Trophoblast cell (in vitro differentiated cells and primary cell): ENCODE data around the gene SLAMF9.

ENCODE experiments used
- DNase-seq, 2 donors: peaks; one replicate each; pipeline ENCODE4 v3.0.0-alpha.2; 2016
- H2AFZ ChIP-seq: 2 replicates; pipeline ENCODE4 v1.6.1; 2013; ENCODE audit warnings: low read length, moderate library complexity, mild to moderate bottlenecking; ENCODE audit not compliant: insufficient read depth, poor library complexity
- H2AK5ac ChIP-seq: 2 replicates; pipeline ENCODE4 v1.6.1; 2013; ENCODE audit warnings: mild to moderate bottlenecking, low read length
- H2BK120ac ChIP-seq: 2 replicates; pipeline ENCODE4 v1.6.1; 2013; ENCODE audit warnings: low read length, mild to moderate bottlenecking, moderate library complexity; ENCODE audit not compliant: insufficient read depth, poor library complexity
- H2BK12ac ChIP-seq: 2 replicates; pipeline ENCODE4 v1.6.1; 2013; ENCODE audit warnings: mild to moderate bottlenecking, low read length, moderate library complexity
- H2BK5ac ChIP-seq: 2 replicates; pipeline ENCODE4 v1.6.1; 2013; ENCODE audit warnings: low read length, low read depth, moderate library complexity, mild to moderate bottlenecking; ENCODE audit not compliant: poor library complexity
- H3K14ac ChIP-seq: 2 replicates; pipeline ENCODE4 v1.6.1; 2013; ENCODE audit warnings: mild to moderate bottlenecking, low read length
- H3K18ac ChIP-seq: 2 replicates; pipeline ENCODE4 v1.6.1; 2013; ENCODE audit warnings: mild to moderate bottlenecking, low read length
- H3K23ac ChIP-seq: 2 replicates; pipeline ENCODE4 v1.6.1; 2013; ENCODE audit warnings: low read length
- H3K27ac ChIP-seq: 2 replicates; pipeline ENCODE4 v1.5.1; 2013; ENCODE audit warnings: low read depth, mild to moderate bottlenecking, inconsistent platforms, low read length, moderate library complexity
- H3K27me3 ChIP-seq: 2 replicates; pipeline ENCODE4 v1.6.1; 2013; ENCODE audit warnings: inconsistent platforms, mild to moderate bottlenecking, low read length, moderate library complexity; ENCODE audit not compliant: insufficient read depth
- H3K36me3 ChIP-seq, 2 experiments: 1 replicate in 1 of 2; 2 replicates in 1 of 2; pipeline ENCODE4 v1.6.1; 2013; ENCODE audit warnings: low read length in 2 of 2, mild to moderate bottlenecking in 2 of 2, moderate library complexity in 1 of 2; ENCODE audit not compliant: insufficient read depth in 2 of 2, control insufficient read depth in 1 of 2
- H3K4ac ChIP-seq: 2 replicates; pipeline ENCODE4 v1.6.1; 2013; ENCODE audit warnings: low read depth, mild to moderate bottlenecking, low read length, moderate library complexity
- H3K4me1 ChIP-seq, 2 experiments: 1 replicate in 1 of 2; 2 replicates in 1 of 2; pipeline ENCODE4 v1.6.1; 2013; ENCODE audit warnings: low read length in 2 of 2, mild to moderate bottlenecking in 2 of 2, moderate library complexity in 1 of 2; ENCODE audit not compliant: insufficient read depth in 2 of 2, control insufficient read depth in 1 of 2
- H3K4me2 ChIP-seq: 2 replicates; pipeline ENCODE4 v1.6.1; 2013; ENCODE audit warnings: inconsistent platforms, mild to moderate bottlenecking, low read length, moderate library complexity
- H3K4me3 ChIP-seq: 2 replicates; pipeline ENCODE4 v1.5.1; 2013; ENCODE audit warnings: mild to moderate bottlenecking, low read depth, low read length, inconsistent platforms
- H3K79me1 ChIP-seq: one replicate; pipeline ENCODE4 v1.6.1; 2013; ENCODE audit warnings: low read length
- H3K79me2 ChIP-seq: 2 replicates; pipeline ENCODE4 v1.6.1; 2013; ENCODE audit warnings: low read length, mild to moderate bottlenecking; ENCODE audit not compliant: control insufficient read depth, insufficient read depth, poor library complexity
- H3K9ac ChIP-seq: 2 replicates; pipeline ENCODE4 v1.6.1; 2013; ENCODE audit warnings: mild to moderate bottlenecking, low read length
- H3K9me3 ChIP-seq: 2 replicates; pipeline ENCODE4 v1.6.1; 2013; ENCODE audit warnings: low read depth, mild to moderate bottlenecking, control low read depth, inconsistent platforms, low read length; ENCODE audit not compliant: insufficient read depth
- H4K12ac ChIP-seq: 2 replicates; pipeline ENCODE4 v1.6.1; 2013; ENCODE audit warnings: low read depth, mild to moderate bottlenecking, low read length, moderate library complexity
- H4K8ac ChIP-seq: 2 replicates; pipeline ENCODE4 v1.6.1; 2013; ENCODE audit warnings: low read depth, mild to moderate bottlenecking, low read length, moderate library complexity
- H4K91ac ChIP-seq: one replicate; pipeline ENCODE4 v1.6.1; 2013; ENCODE audit warnings: low read depth, mild to moderate bottlenecking, low read length, moderate library complexity
- WGBS: extraction: QIAGEN DNeasy Blood & Tissue Kit; methylation state at CpG from one replicate; pipeline ENCODE4 v1.1.7; 2013; ENCODE audit warnings: missing lambda C conversion rate; ENCODE audit not compliant: insufficient read length, insufficient coverage; ENCODE audit errors: extremely low coverage; 5-methylcytosine and 5-hydroxymethylcytosine counted together

The SLAMF9 gene

GRCh38 chr1:159965263-159965662, 11.2 kb upstream of the SLAMF9 start:
- Histone ChIP-seq H3K4me1 (no peaks in the 10 kb centered on the region), H3K27ac (no peak overlapping the region), H3K9me3 (no peaks in the 10 kb centered on the region), H2BK5ac (no peak overlapping the region), H3K79me1 (no peaks in the 10 kb centered on the region), H3K4me2 (no peak overlapping the region), H3K27me3 (no peaks in the 10 kb centered on the region), H2AK5ac (no peak overlapping the region), H3K23ac (no peak overlapping the region), H2BK12ac (no peak overlapping the region), H3K14ac (no peak overlapping the region), H2BK120ac (no peak overlapping the region), H3K9ac (no peak overlapping the region), H3K79me2 (no peaks in the 10 kb centered on the region), H2AFZ (no peak overlapping the region), H4K12ac (no peak overlapping the region), H4K8ac (no peak overlapping the region), H3K18ac (no peak overlapping the region), H3K4me3 (no peak overlapping the region), H4K91ac (no peak overlapping the region), H3K36me3 (no peaks in the 10 kb centered on the region), H3K4ac (no peak overlapping the region)
- no peak for DNase-seq
- WGBS: no CpG with 5 or more reads among the region's 2 CpGs

- Histone ChIP-seq H4K91ac (no peak overlapping the region), H3K27me3 (no peaks in the 10 kb centered on the region), H2AK5ac (no peak overlapping the region), H2BK120ac (no peak overlapping the region), H2BK12ac (no peak overlapping the region), H3K4me3 (no peak overlapping the region), H3K9ac (no peak overlapping the region), H3K79me2 (no peaks in the 10 kb centered on the region), H3K4ac (no peak overlapping the region), H3K4me2 (no peak overlapping the region), H4K12ac (no peak overlapping the region), H3K27ac (no peak overlapping the region), H3K4me1 (peaks cover 6% of the 10 kb centered on the region in 2 experiments), H3K18ac (no peak overlapping the region), H4K8ac (no peak overlapping the region), H3K79me1 (no peaks in the 10 kb centered on the region), H3K9me3 (peaks cover 1% of the 10 kb centered on the region), H3K23ac (no peak overlapping the region), H2AFZ (no peak overlapping the region), H2BK5ac (no peak overlapping the region), H3K14ac (no peak overlapping the region), H3K36me3 (no peaks in the 10 kb centered on the region)
- no CpG with 5 or more reads among the region's 3 CpGs for WGBS
- no peak for DNase-seq
Observed at GRCh38 chr1:159964144-159964543, 10.1 kb upstream of the SLAMF9 start.

GRCh38 chr1:159962176-159962575, 8.1 kb upstream of the SLAMF9 start:
- H3K4ac ChIP-seq: no peak overlapping the region
- peaks cover 1% of the 10 kb centered on the region for H3K9me3 ChIP-seq
- H3K27ac ChIP-seq: no peak overlapping the region
- no peak overlapping the region for H3K4me2 ChIP-seq
- no peak overlapping the region for H2AFZ ChIP-seq
- no peak overlapping the region for H4K8ac ChIP-seq
- no peaks in the 10 kb centered on the region for H3K79me1 ChIP-seq
- H2BK5ac ChIP-seq: no peak overlapping the region
- H3K4me3 ChIP-seq: no peak overlapping the region
- no peak overlapping the region for H2AK5ac ChIP-seq
- no peaks in the 10 kb centered on the region for H3K79me2 ChIP-seq
- H3K14ac ChIP-seq: no peak overlapping the region
- H3K27me3 ChIP-seq: no peaks in the 10 kb centered on the region
- no peak overlapping the region for H2BK12ac ChIP-seq
- no CpG with 5 or more reads among the region's 11 CpGs for WGBS
- DNase-seq: no peak
- H3K36me3 ChIP-seq: no peaks in the 10 kb centered on the region
- no peak overlapping the region for H3K9ac ChIP-seq
- no peak overlapping the region for H4K12ac ChIP-seq
- H2BK120ac ChIP-seq: no peak overlapping the region
- peaks cover 6 to 7% of the 10 kb centered on the region in 2 experiments for H3K4me1 ChIP-seq
- H3K23ac ChIP-seq: no peak overlapping the region
- H4K91ac ChIP-seq: no peak overlapping the region
- no peak overlapping the region for H3K18ac ChIP-seq

- no CpG with 5 or more reads among the region's 15 CpGs for WGBS
Observed at GRCh38 chr1:159961636-159962035, 7.6 kb upstream of the SLAMF9 start.

More at GRCh38 chr1:159961636-159962035, 7.6 kb upstream of the SLAMF9 start:
- H2BK12ac ChIP-seq: no peak overlapping the region
- no peak for DNase-seq
- no peak overlapping the region for H2BK120ac ChIP-seq
- no peak overlapping the region for H3K9ac ChIP-seq
- H3K27me3 ChIP-seq: no peaks in the 10 kb centered on the region
- no peak overlapping the region for H3K14ac ChIP-seq
- no peak overlapping the region for H3K18ac ChIP-seq
- H4K12ac ChIP-seq: no peak overlapping the region
- H3K9me3 ChIP-seq: peaks cover 1% of the 10 kb centered on the region
- H4K91ac ChIP-seq: no peak overlapping the region
- H4K8ac ChIP-seq: no peak overlapping the region
- H3K36me3 ChIP-seq: no peaks in the 10 kb centered on the region
- no peak overlapping the region for H2AFZ ChIP-seq
- no peak overlapping the region for H3K4me2 ChIP-seq
- H3K23ac ChIP-seq: no peak overlapping the region
- H3K4me1 ChIP-seq: peaks cover 6 to 7% of the 10 kb centered on the region in 2 experiments
- no peaks in the 10 kb centered on the region for H3K79me2 ChIP-seq
- no peak overlapping the region for H3K27ac ChIP-seq
- no peak overlapping the region for H2BK5ac ChIP-seq
- H3K4ac ChIP-seq: no peak overlapping the region
- H3K4me3 ChIP-seq: no peak overlapping the region
- no peak overlapping the region for H2AK5ac ChIP-seq
- H3K79me1 ChIP-seq: no peaks in the 10 kb centered on the region
